NCI-H774 (cell line): ENCODE results near the gene CELF2.

Experiments used
- DNase-seq: peaks from one replicate; lab custom pipeline; 2025; lab: John Stamatoyannopoulos, UW

Gene CELF2

GRCh38 chr10:11058965-11059364, 41.3 kb downstream of the CELF2 start:
- no peak for DNase-seq

GRCh38 chr10:11063856-11064255, 46.2 kb downstream of the CELF2 start:
- DNase-seq, result no peak

GRCh38 chr10:11064832-11065231, 47.2 kb downstream of the CELF2 start:
- no peak for DNase-seq

GRCh38 chr10:11065567-11065966, 47.9 kb downstream of the CELF2 start:
- no peak for DNase-seq

- DNase-seq, result no peak
Observed at GRCh38 chr10:11066520-11066919, 48.8 kb downstream of the CELF2 start.

GRCh38 chr10:11068861-11069633, 51.4 kb downstream of the CELF2 start:
- no peak for DNase-seq

- no peak for DNase-seq
Observed at GRCh38 chr10:11073410-11073809, 55.7 kb downstream of the CELF2 start.

GRCh38 chr10:11074536-11075267, 57.0 kb downstream of the CELF2 start:
- DNase-seq, result no peak

GRCh38 chr10:11076221-11076620, 58.5 kb downstream of the CELF2 start:
- DNase-seq, result no peak

GRCh38 chr10:11080564-11080984, 62.9 kb downstream of the CELF2 start:
- no peak for DNase-seq

- no peak for DNase-seq
Observed at GRCh38 chr10:11081408-11081807, 63.7 kb downstream of the CELF2 start.

- DNase-seq, result no peak
Observed at GRCh38 chr10:11082526-11082925, 64.9 kb downstream of the CELF2 start.

GRCh38 chr10:11083051-11083450, 65.4 kb downstream of the CELF2 start:
- no peak for DNase-seq

GRCh38 chr10:11085545-11085944, 67.9 kb downstream of the CELF2 start:
- no peak for DNase-seq

GRCh38 chr10:11086177-11086840, 68.6 kb downstream of the CELF2 start:
- no peak for DNase-seq

- no peak for DNase-seq
Observed at GRCh38 chr10:11087372-11087771, 69.7 kb downstream of the CELF2 start.

GRCh38 chr10:11088709-11089108, 71.0 kb downstream of the CELF2 start:
- no peak for DNase-seq

- DNase-seq, result no peak
Observed at GRCh38 chr10:11089272-11089671, 71.6 kb downstream of the CELF2 start.

- DNase-seq, result no peak
Observed at GRCh38 chr10:11091517-11092102, 73.9 kb downstream of the CELF2 start.

- DNase-seq, result no peak
Observed at GRCh38 chr10:11093771-11094736, 76.4 kb downstream of the CELF2 start.

- DNase-seq, result no peak
Observed at GRCh38 chr10:11095374-11095801, 77.7 kb downstream of the CELF2 start.
